ENCODE data around the gene CCL8.
"Not testable (repeated sequence)": the region's sequence is repeated elsewhere in the genome, so short reads cannot be mapped to it uniquely, and the experiment has no call there.

The CCL8 gene

DNA sequence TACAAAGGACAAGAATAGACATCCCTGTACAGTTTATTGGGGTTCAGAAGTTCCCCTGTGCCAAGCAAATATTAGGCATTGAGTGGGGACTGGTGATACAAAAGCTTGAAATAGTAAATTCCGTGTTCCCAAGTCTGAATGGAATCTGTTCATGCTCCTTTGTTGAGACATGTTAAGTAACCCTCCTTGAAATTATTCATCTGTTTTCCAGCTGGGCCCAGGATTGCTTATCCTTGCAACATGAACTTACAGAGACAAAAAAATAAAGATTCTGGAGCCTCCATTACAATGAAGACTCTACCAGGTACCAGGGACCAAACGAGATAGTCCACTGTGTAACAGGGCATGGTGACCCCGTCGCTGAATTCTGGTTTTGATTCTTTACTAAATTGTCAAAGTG is 6.1 kb upstream of the CCL8 start:
- Histone ChIP-seq H3K4me3 (ENCODE audit: low read depth, low read length) (no peak overlapping the region), H3K9ac (ENCODE audit: low read length) (no peak overlapping the region), H3K4me1 (ENCODE audit: control insufficient read depth, insufficient read depth, low read length) (no peaks in the 10 kb centered on the region), H3K36me3 (ENCODE audit: control insufficient read depth, insufficient read depth, low read length) (no peaks in the 10 kb centered on the region), H3K9me3 (ENCODE audit: control insufficient read depth, insufficient read depth, low read depth, low read length) (no peaks in the 10 kb centered on the region), H3K27me3 (ENCODE audit: control insufficient read depth, insufficient read depth, low read length) (peaks cover 3% of the 10 kb centered on the region), H3K27ac (ENCODE audit: low read depth, low read length) (no peak overlapping the region)

DNA sequence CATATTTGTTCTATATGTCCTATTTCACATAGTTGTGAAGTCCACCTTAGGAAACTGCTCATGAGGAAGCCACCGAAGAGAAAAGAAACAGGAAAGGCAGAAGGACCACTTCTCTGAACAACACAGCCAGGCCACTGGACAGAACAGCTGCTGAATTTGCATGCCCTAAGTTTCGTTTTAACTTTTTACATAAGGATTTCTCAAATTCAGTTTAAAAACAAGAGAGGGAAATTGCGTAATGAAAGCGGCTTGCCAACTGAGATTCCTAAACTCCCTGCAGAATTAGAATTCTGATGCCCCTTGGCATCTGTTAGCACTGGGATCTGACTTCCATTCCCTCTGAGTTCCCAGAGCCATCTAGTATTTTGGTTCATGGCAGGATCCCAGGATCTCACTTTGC is 5.0 kb upstream of the CCL8 start:
- peaks cover 3% of the 10 kb centered on the region for H3K27me3 ChIP-seq (ENCODE audit: control insufficient read depth, insufficient read depth, low read length)
- no peak overlapping the region for H3K27ac ChIP-seq (ENCODE audit: low read depth, low read length)

DNA sequence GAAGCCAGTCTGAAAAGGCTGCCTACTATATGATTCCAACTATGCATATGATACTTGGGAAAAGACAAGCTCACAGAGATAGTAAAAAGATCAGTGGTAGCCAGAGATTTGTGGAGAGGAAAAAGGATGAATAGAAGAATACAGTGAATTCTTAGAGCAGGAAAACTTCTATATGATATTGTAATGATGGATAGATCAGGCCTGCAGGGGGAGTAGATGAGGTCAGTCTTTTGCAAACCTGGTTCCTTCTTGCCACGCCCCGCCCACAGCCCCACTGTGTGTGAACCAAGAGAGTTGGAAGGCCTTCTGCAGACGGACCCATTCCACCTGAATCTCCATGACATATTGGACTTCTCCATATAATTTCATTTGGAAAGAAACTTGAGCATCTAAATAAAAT is 761 bp upstream of the CCL8 start:
- no peaks in the 10 kb centered on the region for H3K4me1 ChIP-seq (ENCODE audit: control insufficient read depth, insufficient read depth, low read length)
- no peak overlapping the region for H3K27ac ChIP-seq (ENCODE audit: low read depth, low read length)
- H3K9ac ChIP-seq (ENCODE audit: low read length), result no peak overlapping the region
- H3K27me3 ChIP-seq (ENCODE audit: control insufficient read depth, insufficient read depth, low read length), result peaks cover 6% of the 10 kb centered on the region
- no peak overlapping the region for H3K4me3 ChIP-seq (ENCODE audit: low read depth, low read length)
- no peaks in the 10 kb centered on the region for H3K9me3 ChIP-seq (ENCODE audit: control insufficient read depth, insufficient read depth, low read depth, low read length)
- no peaks in the 10 kb centered on the region for H3K36me3 ChIP-seq (ENCODE audit: control insufficient read depth, insufficient read depth, low read length)

More for the DNA sequence above, 5.0 kb upstream of the CCL8 start:
- Histone ChIP-seq H3K4me1 (ENCODE audit: control insufficient read depth, insufficient read depth, low read length) (no peaks in the 10 kb centered on the region), H3K9ac (ENCODE audit: low read length) (no peak overlapping the region), H3K9me3 (ENCODE audit: control insufficient read depth, insufficient read depth, low read depth, low read length) (no peaks in the 10 kb centered on the region), H3K36me3 (ENCODE audit: control insufficient read depth, insufficient read depth, low read length) (no peaks in the 10 kb centered on the region), H3K4me3 (ENCODE audit: low read depth, low read length) (no peak overlapping the region)

DNA sequence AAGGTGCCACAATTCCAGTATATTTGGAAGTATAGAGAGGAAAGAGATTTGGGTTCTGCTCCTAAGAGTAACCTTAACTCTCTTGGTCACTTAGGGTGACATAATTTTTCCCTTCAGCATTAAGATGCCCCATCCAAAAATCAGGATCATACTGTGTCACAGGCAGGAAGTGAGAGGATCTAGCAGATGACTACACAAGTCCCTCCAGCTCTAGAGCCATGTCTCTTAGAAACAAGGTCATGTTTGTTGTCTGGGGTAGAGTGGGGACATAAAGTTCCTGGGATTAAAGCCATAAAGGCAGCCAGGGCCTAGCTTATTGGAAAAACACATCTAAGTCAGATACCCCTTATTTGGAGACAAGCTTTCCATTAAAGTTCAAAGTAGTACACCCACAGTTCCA is 2.7 kb downstream of the CCL8 start:
- Histone ChIP-seq H3K4me3 (ENCODE audit: low read depth, low read length) (no peak overlapping the region), H3K27me3 (ENCODE audit: control insufficient read depth, insufficient read depth, low read length) (peaks cover 3% of the 10 kb centered on the region), H3K36me3 (ENCODE audit: control insufficient read depth, insufficient read depth, low read length) (no peaks in the 10 kb centered on the region), H3K27ac (ENCODE audit: low read depth, low read length) (no peak overlapping the region), H3K9me3 (ENCODE audit: control insufficient read depth, insufficient read depth, low read depth, low read length) (no peaks in the 10 kb centered on the region), H3K9ac (ENCODE audit: low read length) (no peak overlapping the region), H3K4me1 (ENCODE audit: control insufficient read depth, insufficient read depth, low read length) (no peaks in the 10 kb centered on the region)

DNA sequence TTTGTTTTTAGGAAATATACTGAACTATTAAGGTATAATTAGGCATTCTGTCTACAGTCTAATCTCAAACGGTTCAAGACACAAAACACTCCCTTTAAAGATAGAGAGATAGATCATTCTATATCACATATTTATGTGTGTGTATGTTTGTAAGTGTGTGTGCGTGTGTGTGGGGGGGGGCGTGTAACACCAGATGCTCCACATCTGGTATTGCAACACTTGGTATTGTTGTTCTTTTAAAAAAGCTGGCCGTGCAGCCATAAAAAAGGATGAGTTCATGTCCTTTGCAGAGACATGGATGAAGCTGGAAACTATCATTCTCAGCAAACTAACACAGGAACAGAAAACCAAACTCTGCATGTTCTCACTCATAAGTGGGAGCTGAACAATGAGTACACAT is 8.3 kb downstream of the CCL8 start:
- H3K36me3 ChIP-seq (ENCODE audit: control insufficient read depth, insufficient read depth, low read length); H3K27me3 ChIP-seq (ENCODE audit: control insufficient read depth, insufficient read depth, low read length); H3K27ac ChIP-seq (ENCODE audit: low read depth, low read length); H3K4me1 ChIP-seq (ENCODE audit: control insufficient read depth, insufficient read depth, low read length); H3K9me3 ChIP-seq (ENCODE audit: control insufficient read depth, insufficient read depth, low read depth, low read length); H3K4me3 ChIP-seq (ENCODE audit: low read depth, low read length); H3K9ac ChIP-seq (ENCODE audit: low read length): not testable (repeated sequence)

DNA sequence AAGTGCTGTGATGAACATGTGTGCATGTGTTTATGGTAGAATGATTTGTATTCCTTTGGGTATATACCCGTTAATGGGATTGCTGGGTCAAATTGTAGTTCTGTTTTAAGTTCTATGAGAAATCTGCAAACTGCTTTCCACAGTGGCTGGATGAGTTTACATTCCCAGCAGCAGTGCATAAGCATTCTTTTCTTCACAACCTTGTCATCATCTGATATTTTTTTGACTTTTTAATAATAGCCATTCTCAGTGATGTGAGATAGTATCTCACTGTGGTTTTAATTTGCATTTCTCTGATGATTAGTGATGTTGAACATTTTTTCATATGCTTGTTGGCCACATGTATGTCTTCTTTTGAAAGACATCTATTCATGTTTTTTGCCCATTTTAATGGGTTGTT is 18.5 kb downstream of the CCL8 start:
- H3K9ac ChIP-seq (ENCODE audit: low read length), result no peak overlapping the region
- H3K9me3 ChIP-seq (ENCODE audit: control insufficient read depth, insufficient read depth, low read depth, low read length), result no peaks in the 10 kb centered on the region
- H3K4me3 ChIP-seq (ENCODE audit: low read depth, low read length), result no peak overlapping the region
- H3K27ac ChIP-seq (ENCODE audit: low read depth, low read length), result no peak overlapping the region
- no peaks in the 10 kb centered on the region for H3K4me1 ChIP-seq (ENCODE audit: control insufficient read depth, insufficient read depth, low read length)
- H3K36me3 ChIP-seq (ENCODE audit: control insufficient read depth, insufficient read depth, low read length), result no peaks in the 10 kb centered on the region
- no peaks in the 10 kb centered on the region for H3K27me3 ChIP-seq (ENCODE audit: control insufficient read depth, insufficient read depth, low read length)

DNA sequence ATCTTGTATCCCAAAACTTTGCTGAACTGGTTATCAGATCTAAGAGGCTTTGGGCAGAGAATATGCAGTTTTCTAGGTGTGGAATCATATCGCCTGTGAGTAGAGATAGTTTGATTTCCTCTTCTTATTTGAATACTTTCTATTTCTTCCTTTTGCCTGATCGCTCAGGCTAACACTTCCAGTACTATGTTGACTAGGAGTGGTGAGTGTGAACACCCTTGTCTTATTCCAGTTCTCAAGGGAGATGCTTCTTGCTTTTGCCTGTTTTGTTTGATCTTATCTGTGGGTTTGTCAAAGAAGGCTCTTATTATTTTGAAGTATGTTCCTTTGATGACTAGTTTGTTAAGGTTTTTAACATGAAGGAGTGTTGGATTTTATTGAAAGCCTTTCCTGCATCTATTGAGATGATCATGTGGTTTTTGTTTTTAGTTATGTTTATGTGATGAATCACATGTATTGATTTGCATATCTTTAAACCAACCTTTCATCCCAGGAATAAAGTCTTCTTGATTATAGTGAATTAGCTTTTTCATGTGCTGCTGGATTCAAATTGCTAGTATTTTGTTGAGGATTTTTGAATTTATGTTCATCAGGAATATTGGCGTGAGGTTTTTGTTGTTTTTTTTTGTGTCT is 20.0 kb downstream of the CCL8 start:
- Histone ChIP-seq H3K27me3 (ENCODE audit: control insufficient read depth, insufficient read depth, low read length) (no peaks in the 10 kb centered on the region), H3K4me3 (ENCODE audit: low read depth, low read length) (no peak overlapping the region), H3K9me3 (ENCODE audit: control insufficient read depth, insufficient read depth, low read depth, low read length) (no peaks in the 10 kb centered on the region), H3K9ac (ENCODE audit: low read length) (no peak overlapping the region), H3K36me3 (ENCODE audit: control insufficient read depth, insufficient read depth, low read length) (no peaks in the 10 kb centered on the region), H3K4me1 (ENCODE audit: control insufficient read depth, insufficient read depth, low read length) (no peaks in the 10 kb centered on the region), H3K27ac (ENCODE audit: low read depth, low read length) (no peak overlapping the region)

DNA sequence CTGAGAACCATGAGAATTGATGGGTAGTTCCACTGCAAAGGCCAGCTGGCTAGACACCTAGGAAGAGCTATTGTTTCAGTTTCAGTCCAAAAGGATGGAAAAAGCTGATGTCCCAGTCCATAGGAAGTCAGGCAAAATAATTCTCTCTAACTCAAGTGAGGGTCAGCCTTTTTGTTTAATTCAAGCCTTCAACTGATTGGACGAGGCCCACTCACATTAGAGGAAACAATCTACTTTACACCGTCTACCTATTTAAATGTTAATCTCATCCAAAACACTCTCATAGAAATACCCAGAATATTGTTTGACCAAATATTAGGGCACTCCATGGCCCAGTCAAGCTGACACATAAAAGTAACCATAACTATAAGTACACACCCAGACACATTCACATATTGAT is 22.7 kb downstream of the CCL8 start:
- H3K4me1 ChIP-seq (ENCODE audit: control insufficient read depth, insufficient read depth, low read length), result no peaks in the 10 kb centered on the region
- H3K27ac ChIP-seq (ENCODE audit: low read depth, low read length), result no peak overlapping the region
- no peak overlapping the region for H3K9ac ChIP-seq (ENCODE audit: low read length)
- H3K9me3 ChIP-seq (ENCODE audit: control insufficient read depth, insufficient read depth, low read depth, low read length), result no peaks in the 10 kb centered on the region
- H3K4me3 ChIP-seq (ENCODE audit: low read depth, low read length), result no peak overlapping the region
- no peaks in the 10 kb centered on the region for H3K36me3 ChIP-seq (ENCODE audit: control insufficient read depth, insufficient read depth, low read length)
- no peaks in the 10 kb centered on the region for H3K27me3 ChIP-seq (ENCODE audit: control insufficient read depth, insufficient read depth, low read length)

DNA sequence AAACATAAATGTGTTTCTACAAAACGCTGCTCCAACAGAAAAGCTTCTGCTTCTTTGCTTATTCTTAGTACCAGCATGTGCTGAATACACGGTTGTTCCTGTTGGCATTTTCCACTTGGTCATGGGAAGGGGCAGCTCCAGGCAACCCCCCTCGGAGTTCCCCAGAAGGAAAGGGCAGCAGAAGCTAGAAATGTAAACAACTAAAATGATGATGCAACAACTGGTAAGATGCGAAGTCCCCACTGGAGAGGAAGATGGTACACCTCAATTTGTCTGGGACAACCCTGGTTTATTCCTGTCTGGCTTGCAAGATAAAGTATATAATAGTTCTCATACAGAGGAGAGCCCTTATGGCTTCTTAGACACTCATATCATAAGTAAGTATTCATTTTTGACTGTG is 27.8 kb downstream of the CCL8 start:
- Histone ChIP-seq H3K27ac (ENCODE audit: low read depth, low read length) (no peak overlapping the region), H3K36me3 (ENCODE audit: control insufficient read depth, insufficient read depth, low read length) (no peaks in the 10 kb centered on the region), H3K4me3 (ENCODE audit: low read depth, low read length) (no peak overlapping the region), H3K9me3 (ENCODE audit: control insufficient read depth, insufficient read depth, low read depth, low read length) (no peaks in the 10 kb centered on the region), H3K27me3 (ENCODE audit: control insufficient read depth, insufficient read depth, low read length) (no peaks in the 10 kb centered on the region), H3K9ac (ENCODE audit: low read length) (no peak overlapping the region), H3K4me1 (ENCODE audit: control insufficient read depth, insufficient read depth, low read length) (peaks cover 6% of the 10 kb centered on the region)

DNA sequence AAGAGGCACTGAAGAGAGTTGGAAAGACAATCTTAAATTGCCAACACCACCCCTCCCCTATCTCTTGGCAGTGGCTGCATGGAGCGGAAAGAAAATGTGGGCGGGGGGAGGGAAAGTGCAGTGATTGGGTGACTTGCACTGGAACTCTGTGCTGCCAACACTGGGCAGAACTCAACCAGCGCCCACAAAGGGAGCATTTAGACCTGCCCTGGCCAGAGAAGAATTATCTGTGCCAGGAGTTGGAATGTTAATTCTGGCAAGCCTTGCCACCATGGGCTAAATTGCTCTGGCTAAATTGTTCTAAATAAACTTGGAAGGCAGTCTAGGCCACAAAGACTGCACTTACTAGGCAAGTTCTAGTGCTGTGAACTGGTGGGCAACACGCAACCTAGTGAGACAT is 30.5 kb downstream of the CCL8 start:
- no peaks in the 10 kb centered on the region for H3K27me3 ChIP-seq (ENCODE audit: control insufficient read depth, insufficient read depth, low read length)

DNA sequence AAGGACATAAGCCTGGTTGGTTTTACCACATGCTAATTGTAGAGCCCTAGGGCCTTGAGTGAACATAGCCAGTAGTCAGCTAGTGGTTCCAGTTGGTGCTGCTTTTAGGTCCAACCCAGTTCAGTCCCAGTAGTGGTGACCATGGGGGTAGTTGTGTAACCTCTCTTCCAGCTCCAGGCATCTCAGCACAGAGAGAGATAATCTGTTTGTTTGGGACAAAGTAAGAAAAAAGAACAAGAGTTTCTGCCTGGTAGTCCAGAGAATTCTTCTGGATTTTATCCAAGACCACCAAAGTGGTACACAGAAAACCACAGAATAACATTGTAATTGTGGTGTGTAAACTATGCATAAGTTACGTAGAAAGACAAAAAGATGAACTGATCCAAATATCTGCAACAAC is 31.9 kb downstream of the CCL8 start:
- no peaks in the 10 kb centered on the region for H3K27me3 ChIP-seq (ENCODE audit: control insufficient read depth, insufficient read depth, low read length)
- no peak overlapping the region for H3K27ac ChIP-seq (ENCODE audit: low read depth, low read length)
- H3K4me1 ChIP-seq (ENCODE audit: control insufficient read depth, insufficient read depth, low read length), result peaks cover 6% of the 10 kb centered on the region
- H3K9ac ChIP-seq (ENCODE audit: low read length), result no peak overlapping the region
- no peaks in the 10 kb centered on the region for H3K36me3 ChIP-seq (ENCODE audit: control insufficient read depth, insufficient read depth, low read length)
- H3K9me3 ChIP-seq (ENCODE audit: control insufficient read depth, insufficient read depth, low read depth, low read length), result no peaks in the 10 kb centered on the region
- H3K4me3 ChIP-seq (ENCODE audit: low read depth, low read length), result no peak overlapping the region

More for the DNA sequence above, 30.5 kb downstream of the CCL8 start:
- Histone ChIP-seq H3K9me3 (ENCODE audit: control insufficient read depth, insufficient read depth, low read depth, low read length) (no peaks in the 10 kb centered on the region), H3K9ac (ENCODE audit: low read length) (no peak overlapping the region), H3K36me3 (ENCODE audit: control insufficient read depth, insufficient read depth, low read length) (no peaks in the 10 kb centered on the region), H3K4me1 (ENCODE audit: control insufficient read depth, insufficient read depth, low read length) (peaks cover 6% of the 10 kb centered on the region), H3K27ac (ENCODE audit: low read depth, low read length) (no peak overlapping the region), H3K4me3 (ENCODE audit: low read depth, low read length) (no peak overlapping the region)

DNA sequence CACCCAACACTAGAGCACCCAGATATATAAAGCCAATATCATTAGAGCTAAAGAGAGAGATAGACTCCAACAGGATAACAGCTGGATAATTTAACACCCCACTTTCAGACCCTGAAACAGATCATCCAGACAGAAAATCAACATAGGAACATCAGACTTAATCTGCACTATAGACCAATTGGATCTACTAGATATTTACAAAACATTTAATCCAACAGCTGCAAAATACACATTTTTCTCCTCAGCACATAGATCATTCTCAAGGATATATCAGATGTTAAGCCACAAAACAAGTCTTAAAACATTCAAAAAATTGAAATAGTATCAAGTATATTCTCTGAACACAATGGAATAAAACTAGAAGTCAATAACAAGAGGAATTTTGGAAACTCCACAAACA is 33.0 kb downstream of the CCL8 start:
- Histone ChIP-seq H3K4me1 (ENCODE audit: control insufficient read depth, insufficient read depth, low read length) (peaks cover 6% of the 10 kb centered on the region), H3K36me3 (ENCODE audit: control insufficient read depth, insufficient read depth, low read length) (no peaks in the 10 kb centered on the region), H3K4me3 (ENCODE audit: low read depth, low read length) (no peak overlapping the region)

More for the DNA sequence above, 33.0 kb downstream of the CCL8 start:
- Histone ChIP-seq H3K9ac (ENCODE audit: low read length) (no peak overlapping the region), H3K9me3 (ENCODE audit: control insufficient read depth, insufficient read depth, low read depth, low read length) (no peaks in the 10 kb centered on the region), H3K27ac (ENCODE audit: low read depth, low read length) (no peak overlapping the region), H3K27me3 (ENCODE audit: control insufficient read depth, insufficient read depth, low read length) (no peaks in the 10 kb centered on the region)
